ENCODE measurements around the gene FKBP8.

The FKBP8 gene

DNA sequence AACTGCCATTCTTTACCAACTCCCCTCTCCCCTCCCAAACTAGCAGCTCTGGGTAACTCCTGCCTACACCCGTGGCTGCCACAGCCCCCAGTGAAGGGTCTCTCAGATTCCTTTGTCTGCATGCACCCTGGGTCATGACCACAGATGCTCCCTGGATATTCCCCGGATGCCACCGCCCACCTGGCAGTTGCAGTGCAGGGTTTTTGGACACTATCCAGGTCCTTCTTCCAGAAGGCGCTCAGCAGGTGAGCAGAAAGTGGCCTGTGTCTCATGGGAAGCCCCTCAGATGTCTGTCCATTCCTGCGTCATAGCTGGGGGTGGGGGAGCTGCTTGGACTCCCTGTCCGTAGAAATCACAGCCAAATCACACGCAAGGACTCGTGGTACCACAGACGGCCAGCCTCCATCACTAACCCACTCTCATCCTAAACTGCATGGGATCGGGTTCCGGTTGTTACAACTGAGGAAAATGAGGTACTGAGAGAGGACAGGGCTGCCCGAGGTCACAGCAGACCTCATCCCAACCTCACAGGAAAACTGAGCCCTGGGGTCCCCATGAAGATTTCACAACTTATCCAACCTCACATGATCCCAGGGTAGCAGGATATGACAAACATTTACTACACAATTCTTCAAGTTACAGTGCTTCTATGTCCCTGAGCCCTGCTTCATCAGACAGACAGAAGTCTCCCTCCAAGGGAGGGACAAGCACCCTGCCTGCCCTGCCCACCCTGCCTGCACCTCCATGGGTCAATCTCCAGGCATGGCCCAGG, 60.1 kb downstream of the FKBP8 start:
- Histone ChIP-seq H3K9me3 (no peaks in the 10 kb centered on the region), H3K4me3 (ENCODE audit: low read depth in 1 of 2, low read length in 1 of 2) (no peak overlapping the region), H3K27me3 (no peaks in the 10 kb centered on the region), H3K27ac (peak overlapping the region; percentile 65), H3K36me3 (no peaks in the 10 kb centered on the region), H3K4me1 (ENCODE audit: control insufficient read depth in 1 of 2, insufficient read depth in 1 of 2, low read depth in 1 of 2, low read length in 1 of 2) (peaks cover 87 to 98% of the 10 kb centered on the region in 2 experiments)
- TF ChIP-seq, protein P1, sequence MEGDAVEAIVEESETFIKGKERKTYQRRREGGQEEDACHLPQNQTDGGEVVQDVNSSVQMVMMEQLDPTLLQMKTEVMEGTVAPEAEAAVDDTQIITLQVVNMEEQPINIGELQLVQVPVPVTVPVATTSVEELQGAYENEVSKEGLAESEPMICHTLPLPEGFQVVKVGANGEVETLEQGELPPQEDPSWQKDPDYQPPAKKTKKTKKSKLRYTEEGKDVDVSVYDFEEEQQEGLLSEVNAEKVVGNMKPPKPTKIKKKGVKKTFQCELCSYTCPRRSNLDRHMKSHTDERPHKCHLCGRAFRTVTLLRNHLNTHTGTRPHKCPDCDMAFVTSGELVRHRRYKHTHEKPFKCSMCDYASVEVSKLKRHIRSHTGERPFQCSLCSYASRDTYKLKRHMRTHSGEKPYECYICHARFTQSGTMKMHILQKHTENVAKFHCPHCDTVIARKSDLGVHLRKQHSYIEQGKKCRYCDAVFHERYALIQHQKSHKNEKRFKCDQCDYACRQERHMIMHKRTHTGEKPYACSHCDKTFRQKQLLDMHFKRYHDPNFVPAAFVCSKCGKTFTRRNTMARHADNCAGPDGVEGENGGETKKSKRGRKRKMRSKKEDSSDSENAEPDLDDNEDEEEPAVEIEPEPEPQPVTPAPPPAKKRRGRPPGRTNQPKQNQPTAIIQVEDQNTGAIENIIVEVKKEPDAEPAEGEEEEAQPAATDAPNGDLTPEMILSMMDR (IDR thresholded peaks at IDR 0.05), result no peak
